ENCODE measurements around the gene NDUFA7. TPM values are rescaled to one million over a fixed set of nuclear protein-coding genes. Genes with fewer than 3 reads are reported as not detected.
A peak's percentile ranks its signal among the peaks of the same experiment; 100 is the strongest.

Gene NDUFA7
- total and polyA plus RNA-seq, 2 of the 13 experiments (the other 11 are each of a cell fraction or from before 2014, with no cell fraction given) = 64.5 to 71.5 TPM

DNA sequence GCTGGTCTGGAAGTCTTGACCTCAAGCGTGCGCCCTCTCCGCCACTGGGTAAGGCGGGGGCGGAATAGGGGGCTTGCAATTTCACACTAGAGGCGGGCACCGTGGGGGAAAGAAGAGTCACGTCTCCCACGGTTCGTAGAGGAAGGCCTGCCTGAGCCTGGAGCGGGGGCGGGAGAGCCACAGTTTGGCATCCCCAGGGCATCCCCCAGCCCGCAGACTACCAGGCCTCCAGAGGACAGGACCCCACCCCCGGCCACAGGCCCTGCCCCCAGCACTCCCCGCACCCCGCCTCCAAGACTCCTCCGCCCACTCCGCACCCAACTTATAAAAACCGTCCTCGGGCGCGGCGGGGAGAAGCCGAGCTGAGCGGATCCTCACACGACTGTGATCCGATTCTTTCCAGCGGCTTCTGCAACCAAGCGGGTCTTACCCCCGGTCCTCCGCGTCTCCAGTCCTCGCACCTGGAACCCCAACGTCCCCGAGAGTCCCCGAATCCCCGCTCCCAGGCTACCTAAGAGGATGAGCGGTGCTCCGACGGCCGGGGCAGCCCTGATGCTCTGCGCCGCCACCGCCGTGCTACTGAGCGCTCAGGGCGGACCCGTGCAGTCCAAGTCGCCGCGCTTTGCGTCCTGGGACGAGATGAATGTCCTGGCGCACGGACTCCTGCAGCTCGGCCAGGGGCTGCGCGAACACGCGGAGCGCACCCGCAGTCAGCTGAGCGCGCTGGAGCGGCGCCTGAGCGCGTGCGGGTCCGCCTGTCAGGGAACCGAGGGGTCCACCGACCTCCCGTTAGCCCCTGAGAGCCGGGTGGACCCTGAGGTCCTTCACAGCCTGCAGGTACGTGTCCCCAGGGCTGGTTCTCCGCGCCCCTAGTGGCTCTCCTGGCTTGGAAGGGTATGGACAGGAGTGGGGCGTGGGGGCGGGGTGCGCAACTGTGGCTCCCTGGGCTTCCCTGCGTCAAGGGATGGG is 42.9 kb upstream of the NDUFA7 start, which contains the start of gene ANGPTL4 (continued):
- TF ChIP-seq, protein P1, sequence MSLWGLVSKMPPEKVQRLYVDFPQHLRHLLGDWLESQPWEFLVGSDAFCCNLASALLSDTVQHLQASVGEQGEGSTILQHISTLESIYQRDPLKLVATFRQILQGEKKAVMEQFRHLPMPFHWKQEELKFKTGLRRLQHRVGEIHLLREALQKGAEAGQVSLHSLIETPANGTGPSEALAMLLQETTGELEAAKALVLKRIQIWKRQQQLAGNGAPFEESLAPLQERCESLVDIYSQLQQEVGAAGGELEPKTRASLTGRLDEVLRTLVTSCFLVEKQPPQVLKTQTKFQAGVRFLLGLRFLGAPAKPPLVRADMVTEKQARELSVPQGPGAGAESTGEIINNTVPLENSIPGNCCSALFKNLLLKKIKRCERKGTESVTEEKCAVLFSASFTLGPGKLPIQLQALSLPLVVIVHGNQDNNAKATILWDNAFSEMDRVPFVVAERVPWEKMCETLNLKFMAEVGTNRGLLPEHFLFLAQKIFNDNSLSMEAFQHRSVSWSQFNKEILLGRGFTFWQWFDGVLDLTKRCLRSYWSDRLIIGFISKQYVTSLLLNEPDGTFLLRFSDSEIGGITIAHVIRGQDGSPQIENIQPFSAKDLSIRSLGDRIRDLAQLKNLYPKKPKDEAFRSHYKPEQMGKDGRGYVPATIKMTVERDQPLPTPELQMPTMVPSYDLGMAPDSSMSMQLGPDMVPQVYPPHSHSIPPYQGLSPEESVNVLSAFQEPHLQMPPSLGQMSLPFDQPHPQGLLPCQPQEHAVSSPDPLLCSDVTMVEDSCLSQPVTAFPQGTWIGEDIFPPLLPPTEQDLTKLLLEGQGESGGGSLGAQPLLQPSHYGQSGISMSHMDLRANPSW (CRISPR knock-in tag; IDR thresholded peaks at IDR 0.05; ENCODE audit: borderline replicate concordance) = no peak
- TF ChIP-seq, protein P2, sequence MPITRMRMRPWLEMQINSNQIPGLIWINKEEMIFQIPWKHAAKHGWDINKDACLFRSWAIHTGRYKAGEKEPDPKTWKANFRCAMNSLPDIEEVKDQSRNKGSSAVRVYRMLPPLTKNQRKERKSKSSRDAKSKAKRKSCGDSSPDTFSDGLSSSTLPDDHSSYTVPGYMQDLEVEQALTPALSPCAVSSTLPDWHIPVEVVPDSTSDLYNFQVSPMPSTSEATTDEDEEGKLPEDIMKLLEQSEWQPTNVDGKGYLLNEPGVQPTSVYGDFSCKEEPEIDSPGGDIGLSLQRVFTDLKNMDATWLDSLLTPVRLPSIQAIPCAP (CRISPR knock-in tag; IDR thresholded peaks at IDR 0.05; ENCODE audit: low read depth) = no peak
- TF ChIP-seq, protein P3, sequence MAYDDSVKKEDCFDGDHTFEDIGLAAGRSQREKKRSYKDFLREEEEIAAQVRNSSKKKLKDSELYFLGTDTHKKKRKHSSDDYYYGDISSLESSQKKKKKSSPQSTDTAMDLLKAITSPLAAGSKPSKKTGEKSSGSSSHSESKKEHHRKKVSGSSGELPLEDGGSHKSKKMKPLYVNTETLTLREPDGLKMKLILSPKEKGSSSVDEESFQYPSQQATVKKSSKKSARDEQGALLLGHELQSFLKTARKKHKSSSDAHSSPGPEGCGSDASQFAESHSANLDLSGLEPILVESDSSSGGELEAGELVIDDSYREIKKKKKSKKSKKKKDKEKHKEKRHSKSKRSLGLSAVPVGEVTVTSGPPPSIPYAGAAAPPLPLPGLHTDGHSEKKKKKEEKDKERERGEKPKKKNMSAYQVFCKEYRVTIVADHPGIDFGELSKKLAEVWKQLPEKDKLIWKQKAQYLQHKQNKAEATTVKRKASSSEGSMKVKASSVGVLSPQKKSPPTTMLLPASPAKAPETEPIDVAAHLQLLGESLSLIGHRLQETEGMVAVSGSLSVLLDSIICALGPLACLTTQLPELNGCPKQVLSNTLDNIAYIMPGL (CRISPR knock-in tag; IDR thresholded peaks at IDR 0.05; ENCODE audit: borderline replicate concordance in 1 of 2, low read depth in 1 of 2) = peak; percentile 47 to 72; a peak in 3 of 4 replicates
- TF ChIP-seq, protein P4, sequence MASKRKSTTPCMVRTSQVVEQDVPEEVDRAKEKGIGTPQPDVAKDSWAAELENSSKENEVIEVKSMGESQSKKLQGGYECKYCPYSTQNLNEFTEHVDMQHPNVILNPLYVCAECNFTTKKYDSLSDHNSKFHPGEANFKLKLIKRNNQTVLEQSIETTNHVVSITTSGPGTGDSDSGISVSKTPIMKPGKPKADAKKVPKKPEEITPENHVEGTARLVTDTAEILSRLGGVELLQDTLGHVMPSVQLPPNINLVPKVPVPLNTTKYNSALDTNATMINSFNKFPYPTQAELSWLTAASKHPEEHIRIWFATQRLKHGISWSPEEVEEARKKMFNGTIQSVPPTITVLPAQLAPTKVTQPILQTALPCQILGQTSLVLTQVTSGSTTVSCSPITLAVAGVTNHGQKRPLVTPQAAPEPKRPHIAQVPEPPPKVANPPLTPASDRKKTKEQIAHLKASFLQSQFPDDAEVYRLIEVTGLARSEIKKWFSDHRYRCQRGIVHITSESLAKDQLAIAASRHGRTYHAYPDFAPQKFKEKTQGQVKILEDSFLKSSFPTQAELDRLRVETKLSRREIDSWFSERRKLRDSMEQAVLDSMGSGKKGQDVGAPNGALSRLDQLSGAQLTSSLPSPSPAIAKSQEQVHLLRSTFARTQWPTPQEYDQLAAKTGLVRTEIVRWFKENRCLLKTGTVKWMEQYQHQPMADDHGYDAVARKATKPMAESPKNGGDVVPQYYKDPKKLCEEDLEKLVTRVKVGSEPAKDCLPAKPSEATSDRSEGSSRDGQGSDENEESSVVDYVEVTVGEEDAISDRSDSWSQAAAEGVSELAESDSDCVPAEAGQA (IDR thresholded peaks at IDR 0.05; ENCODE audit: low read depth) = 0 out of 2 replicates have a peak, but pooled peaks have one; percentile 27
- TF ChIP-seq, protein P4 (CRISPR knock-in tag; IDR thresholded peaks at IDR 0.05; ENCODE audit: borderline replicate concordance) = no peak
- no peak for TF ChIP-seq ZNF570 (CRISPR knock-in tag; IDR thresholded peaks at IDR 0.05; ENCODE audit: borderline replicate concordance)
- TF ChIP-seq, protein P5, sequence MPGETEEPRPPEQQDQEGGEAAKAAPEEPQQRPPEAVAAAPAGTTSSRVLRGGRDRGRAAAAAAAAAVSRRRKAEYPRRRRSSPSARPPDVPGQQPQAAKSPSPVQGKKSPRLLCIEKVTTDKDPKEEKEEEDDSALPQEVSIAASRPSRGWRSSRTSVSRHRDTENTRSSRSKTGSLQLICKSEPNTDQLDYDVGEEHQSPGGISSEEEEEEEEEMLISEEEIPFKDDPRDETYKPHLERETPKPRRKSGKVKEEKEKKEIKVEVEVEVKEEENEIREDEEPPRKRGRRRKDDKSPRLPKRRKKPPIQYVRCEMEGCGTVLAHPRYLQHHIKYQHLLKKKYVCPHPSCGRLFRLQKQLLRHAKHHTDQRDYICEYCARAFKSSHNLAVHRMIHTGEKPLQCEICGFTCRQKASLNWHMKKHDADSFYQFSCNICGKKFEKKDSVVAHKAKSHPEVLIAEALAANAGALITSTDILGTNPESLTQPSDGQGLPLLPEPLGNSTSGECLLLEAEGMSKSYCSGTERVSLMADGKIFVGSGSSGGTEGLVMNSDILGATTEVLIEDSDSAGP (CRISPR knock-in tag; IDR thresholded peaks at IDR 0.05; ENCODE audit: borderline replicate concordance) = peak; percentile 71
- no peak for TF ChIP-seq JUNB (CRISPR knock-in tag; IDR thresholded peaks at IDR 0.05; ENCODE audit: borderline replicate concordance)
- TF ChIP-seq ZNF34 (CRISPR knock-in tag; IDR thresholded peaks at IDR 0.05; ENCODE audit: borderline replicate concordance) = 0 out of 2 replicates have a peak, but pooled peaks have one; percentile 46
- TF ChIP-seq ZNF558 (CRISPR knock-in tag; IDR thresholded peaks at IDR 0.05; ENCODE audit: borderline replicate concordance) = no peak

All from HepG2 (cell line).